CD4-positive, alpha-beta T cell treated with Interleukin-4 for 4 hours (primary cell): Measurements from ENCODE around the gene SNX4.
A peak's percentile ranks its signal among the peaks of the same experiment; 100 is the strongest.
"Not testable (repeated sequence)": the region's sequence is repeated elsewhere in the genome, so short reads cannot be mapped to it uniquely, and the experiment has no call there.

Experiments
- DNase-seq: peaks from one replicate; pipeline ENCODE4 v3.0.0-alpha.2; 2020

Gene SNX4

GRCh38 chr3:125519678-125520562, at the start of gene SNX4:
Gene SNX4, minus strand, starts transcription at chr3:125520202. Its CDS starts 30 bp downstream, at chr3:125520172.
- DNase-seq: peak; percentile 85

- no peak for DNase-seq
These were observed 36.3 kb upstream of the SNX4 start for GRCh38 chr3:125556314-125556713.

GRCh38 chr3:125552401-125552800, 32.4 kb upstream of the SNX4 start:
- DNase-seq: no peak

- DNase-seq: no peak
These were observed 8.9 kb upstream of the SNX4 start for GRCh38 chr3:125528920-125529319.

- no peak for DNase-seq
These were observed 5.2 kb upstream of the SNX4 start for GRCh38 chr3:125525153-125525552.

GRCh38 chr3:125520563-125520919, 539 bp upstream of the SNX4 start:
- DNase-seq: not testable (repeated sequence)

- DNase-seq: no peak
These were observed 4.6 kb downstream of the SNX4 start for GRCh38 chr3:125515421-125515820.

- no peak for DNase-seq
These were observed 6.4 kb downstream of the SNX4 start for GRCh38 chr3:125513490-125514115.

GRCh38 chr3:125512135-125512920, 7.7 kb downstream of the SNX4 start:
- DNase-seq: peak; percentile 32

GRCh38 chr3:125511420-125512118, 8.4 kb downstream of the SNX4 start:
- no peak for DNase-seq

GRCh38 chr3:125507128-125507527, 12.9 kb downstream of the SNX4 start:
- no peak for DNase-seq

GRCh38 chr3:125498630-125499029, 21.4 kb downstream of the SNX4 start:
- no peak for DNase-seq

- no peak for DNase-seq
These were observed 23.3 kb downstream of the SNX4 start for GRCh38 chr3:125496701-125497100.

GRCh38 chr3:125482406-125482805, 37.6 kb downstream of the SNX4 start:
- no peak for DNase-seq

- DNase-seq: no peak
These were observed 38.2 kb downstream of the SNX4 start for GRCh38 chr3:125481786-125482185.

- not testable (repeated sequence) for DNase-seq
These were observed 38.6 kb downstream of the SNX4 start for GRCh38 chr3:125481375-125481759.

- DNase-seq: no peak
These were observed 39.2 kb downstream of the SNX4 start for GRCh38 chr3:125480656-125481374.

GRCh38 chr3:125479091-125479490, 40.9 kb downstream of the SNX4 start:
- no peak for DNase-seq

- DNase-seq: no peak
These were observed 41.7 kb downstream of the SNX4 start for GRCh38 chr3:125478326-125478725.

- no peak for DNase-seq
These were observed 42.3 kb downstream of the SNX4 start for GRCh38 chr3:125477701-125478100.

- DNase-seq: no peak
These were observed 49.3 kb downstream of the SNX4 start for GRCh38 chr3:125470671-125471070.

GRCh38 chr3:125462722-125463299, 57.2 kb downstream of the SNX4 start:
- DNase-seq: no peak
